OCI-LY7 (cell line): ENCODE measurements around the gene PDS5B. TPM values are rescaled to one million over a fixed set of nuclear protein-coding genes. Genes with fewer than 3 reads are reported as not detected.

Source experiments
- BruUV-seq: library from RNA; stranded (reverse); fragments of 400-500 nt; replicated peaks from 2 replicates; lab custom pipeline; 2021; lab: Mats Ljungman, UMichigan
- CTCF ChIA-PET: fragments of 300-600 bp; sonication (Branson Sonifier 250); formaldehyde crosslinking; loops from one replicate; lab custom pipeline; 2022; ENCODE audit warnings: antibody characterized with exemption; ENCODE audit not compliant: unreplicated experiment; lab: Charles Lee
- POLR2A ChIA-PET: fragments of 300-600 bp; sonication (Branson Sonifier 250); formaldehyde crosslinking; loops from one replicate; lab custom pipeline; 2022; ENCODE audit warnings: antibody characterized with exemption; lab: Charles Lee
- DNase-seq: peaks from one replicate; pipeline ENCODE4 v3.0.0-alpha.2; 2015; ENCODE audit warnings: low spot score
- H2AFZ ChIP-seq: fragments of 200-600 bp; sonication (generic), shearing (Covaris generic); 2 replicates; pipeline ENCODE4 v1.6.1; 2014; ENCODE audit warnings: mild to moderate bottlenecking, antibody characterized with exemption, low read length, moderate library complexity
- H3K27ac ChIP-seq: fragments of 200-600 bp; sonication (generic); 2 replicates; pipeline ENCODE4 v1.5.1; 2014; ENCODE audit warnings: mixed run types, low read depth, mild to moderate bottlenecking, moderate library complexity, low read length, inconsistent platforms; ENCODE audit not compliant: poor library complexity, severe bottlenecking
- H3K36me3 ChIP-seq: fragments of 200-600 bp; sonication (generic); 2 replicates; pipeline ENCODE4 v1.6.1; 2014; ENCODE audit warnings: mild to moderate bottlenecking, antibody characterized with exemption, low read length, moderate library complexity, mixed read lengths; ENCODE audit not compliant: insufficient read depth
- H3K4me1 ChIP-seq: fragments of 200-600 bp; sonication (generic); 2 replicates; pipeline ENCODE4 v1.5.1; 2014; ENCODE audit warnings: mild to moderate bottlenecking, low read length; ENCODE audit not compliant: insufficient read depth, poor library complexity, severe bottlenecking
- H3K4me2 ChIP-seq: fragments of 200-600 bp; sonication (generic); 2 replicates; pipeline ENCODE4 v1.6.1; 2014; ENCODE audit warnings: mild to moderate bottlenecking, low read length
- H3K4me3 ChIP-seq: fragments of 200-600 bp; sonication (generic); 2 replicates; pipeline ENCODE4 v1.5.1; 2014; ENCODE audit warnings: mild to moderate bottlenecking, low read depth, low read length; ENCODE audit not compliant: poor library complexity, severe bottlenecking
- H3K79me2 ChIP-seq: fragments of 200-600 bp; sonication (generic); 2 replicates; pipeline ENCODE4 v1.6.1; 2016; ENCODE audit warnings: low read depth, mild to moderate bottlenecking, low read length, moderate library complexity, mixed read lengths; ENCODE audit not compliant: insufficient read depth
- H3K9me2 ChIP-seq: fragments of 200-600 bp; sonication (generic); 2 replicates; pipeline ENCODE4 v1.6.1; 2016; ENCODE audit warnings: mild to moderate bottlenecking, low read length, mixed read lengths; ENCODE audit not compliant: insufficient read depth
- H3K9me3 ChIP-seq: fragments of 200-600 bp; sonication (generic); 2 replicates; pipeline ENCODE4 v1.6.1; 2014; ENCODE audit warnings: mild to moderate bottlenecking, mixed run types, low read length, mixed read lengths
- H4K20me1 ChIP-seq: fragments of 200-600 bp; sonication (generic); 2 replicates; pipeline ENCODE4 v1.6.1; 2014; ENCODE audit warnings: mild to moderate bottlenecking, antibody characterized with exemption, low read length, moderate library complexity, mixed read lengths; ENCODE audit not compliant: insufficient read depth
- EZH2phosphoT487 ChIP-seq: fragments of 200-600 bp; sonication (generic); IDR thresholded peaks from 2 replicates; pipeline ENCODE4 v1.6.1; 2018; ENCODE audit warnings: low read depth, borderline replicate concordance, mild to moderate bottlenecking, mixed run types, antibody characterized with exemption, low read length, moderate library complexity, mixed read lengths
- intact Hi-C: fragments of 100-400 bp; cut with micrococcal nuclease; formaldehyde crosslinking; loops from one replicate; pipeline ENCODE4 v1.10.0; 2022; ENCODE audit not compliant: unreplicated experiment
- total RNA-seq, 2 experiments: library from RNA; depleted of rRNA in 1 of 2; stranded (reverse); fragments of >200 nt in 1 of 2; shearing (Covaris generic) in 1 of 2; gene quantifications; 2 replicates each; pipeline ENCODE4 v1.2.3, GENCODE V29; 2014 to 2022
- TF ChIP-seq, protein P1 (sequence below): fragments of 200-600 bp; sonication (generic); conservative IDR thresholded peaks from 2 replicates; pipeline ENCODE4 v1.5.1; 2014; ENCODE audit warnings: mild to moderate bottlenecking, antibody characterized with exemption, low read length, moderate library complexity, mixed read lengths

PDS5B gene
- total RNA-seq, 2 experiments from 2014 or later: 34.1 to 70.4 TPM

DNA sequence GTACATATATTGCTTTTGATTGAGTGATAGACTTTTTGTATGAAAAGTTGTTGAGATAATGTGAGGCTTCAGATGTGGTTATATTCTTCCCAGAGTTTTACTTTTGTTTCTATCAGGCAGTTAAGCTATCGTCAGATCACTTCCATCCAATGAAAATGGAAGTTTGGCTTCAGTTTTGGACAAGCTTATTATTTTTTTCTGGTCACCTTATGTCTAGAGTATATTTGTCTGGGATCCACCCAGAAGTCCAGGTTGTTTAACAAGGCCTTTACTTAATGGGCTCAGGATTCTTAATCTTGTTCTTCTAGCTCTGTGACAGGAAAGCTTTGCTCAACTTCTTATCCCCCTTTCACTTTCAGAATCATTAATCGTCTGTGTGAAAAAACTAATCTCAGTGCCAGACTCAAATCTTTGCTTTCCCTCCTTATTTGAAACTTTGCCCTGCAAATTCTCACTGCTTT lies 150.9 kb downstream of the PDS5B start:
- no peaks in the 10 kb centered on the region; the same call in 1 of the 2 replicates for H4K20me1 ChIP-seq
- H3K79me2 ChIP-seq: no peaks in the 10 kb centered on the region
- H3K4me1 ChIP-seq: peaks cover 14% of the 10 kb centered on the region
- DNase-seq: peak; percentile 22
- peaks cover 62% of the 10 kb centered on the region for H3K36me3 ChIP-seq
- H2AFZ ChIP-seq: no peak overlapping the region
- BruUV-seq: no TSS peak
- intact Hi-C loops: no loop called here
- H3K4me2 ChIP-seq: peak overlapping the region; percentile 54
- H3K9me3 ChIP-seq: no peaks in the 10 kb centered on the region
- ChIA-PET CTCF (no interaction called here), POLR2A (interaction anchor here (0.7 to 1.2 kb wide), 4 partner anchors 9 to 184 kb away, joined by 3 read pairs; no protein-coding TSS in a partner anchor)
- TF ChIP-seq EZH2phosphoT487: no peak
- TF ChIP-seq, protein P1, sequence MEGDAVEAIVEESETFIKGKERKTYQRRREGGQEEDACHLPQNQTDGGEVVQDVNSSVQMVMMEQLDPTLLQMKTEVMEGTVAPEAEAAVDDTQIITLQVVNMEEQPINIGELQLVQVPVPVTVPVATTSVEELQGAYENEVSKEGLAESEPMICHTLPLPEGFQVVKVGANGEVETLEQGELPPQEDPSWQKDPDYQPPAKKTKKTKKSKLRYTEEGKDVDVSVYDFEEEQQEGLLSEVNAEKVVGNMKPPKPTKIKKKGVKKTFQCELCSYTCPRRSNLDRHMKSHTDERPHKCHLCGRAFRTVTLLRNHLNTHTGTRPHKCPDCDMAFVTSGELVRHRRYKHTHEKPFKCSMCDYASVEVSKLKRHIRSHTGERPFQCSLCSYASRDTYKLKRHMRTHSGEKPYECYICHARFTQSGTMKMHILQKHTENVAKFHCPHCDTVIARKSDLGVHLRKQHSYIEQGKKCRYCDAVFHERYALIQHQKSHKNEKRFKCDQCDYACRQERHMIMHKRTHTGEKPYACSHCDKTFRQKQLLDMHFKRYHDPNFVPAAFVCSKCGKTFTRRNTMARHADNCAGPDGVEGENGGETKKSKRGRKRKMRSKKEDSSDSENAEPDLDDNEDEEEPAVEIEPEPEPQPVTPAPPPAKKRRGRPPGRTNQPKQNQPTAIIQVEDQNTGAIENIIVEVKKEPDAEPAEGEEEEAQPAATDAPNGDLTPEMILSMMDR: no peak
- H3K4me3 ChIP-seq: no peak overlapping the region
- no peaks in the 10 kb centered on the region for H3K9me2 ChIP-seq
- no peak overlapping the region for H3K27ac ChIP-seq

DNA sequence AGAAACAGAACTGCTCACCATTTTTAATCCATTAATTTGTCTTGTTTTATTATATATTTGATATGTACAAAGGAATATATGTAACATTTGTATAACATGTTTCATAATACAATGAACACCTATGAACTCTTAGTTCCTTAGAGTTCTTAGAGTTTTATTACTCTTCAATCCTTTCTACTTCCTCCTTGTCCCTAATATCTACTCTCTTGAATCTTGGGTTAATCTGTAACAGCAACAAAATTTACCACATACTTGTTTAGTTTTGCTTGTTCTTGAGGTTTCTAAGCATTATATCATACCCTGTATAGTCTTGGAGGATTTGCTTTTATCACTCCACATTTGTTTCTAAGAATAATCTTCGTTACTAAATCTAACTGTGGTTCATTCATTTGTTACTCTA lies 151.4 kb downstream of the PDS5B start:
- H2AFZ ChIP-seq: no peak overlapping the region
- H3K36me3 ChIP-seq: peaks cover 64% of the 10 kb centered on the region
- peak overlapping the region; percentile 54; the same call in 1 of the 2 replicates for H3K4me2 ChIP-seq
- H3K9me2 ChIP-seq: no peaks in the 10 kb centered on the region
- ChIA-PET POLR2A (interaction anchor here (0.7 kb wide), 1 partner anchor 178 kb away, joined by 3 read pairs; no protein-coding TSS in a partner anchor), CTCF (no interaction called here)
- intact Hi-C loops: no loop called here
- H4K20me1 ChIP-seq: no peaks in the 10 kb centered on the region; the same call in 1 of the 2 replicates
- no peak for DNase-seq
- H3K27ac ChIP-seq: no peak overlapping the region
- H3K9me3 ChIP-seq: no peaks in the 10 kb centered on the region
- H3K4me3 ChIP-seq: no peak overlapping the region
- TF ChIP-seq EZH2phosphoT487: no peak
- TF ChIP-seq, protein P1: no peak
- peaks cover 14% of the 10 kb centered on the region for H3K4me1 ChIP-seq
- H3K79me2 ChIP-seq: no peaks in the 10 kb centered on the region
- no TSS peak for BruUV-seq

DNA sequence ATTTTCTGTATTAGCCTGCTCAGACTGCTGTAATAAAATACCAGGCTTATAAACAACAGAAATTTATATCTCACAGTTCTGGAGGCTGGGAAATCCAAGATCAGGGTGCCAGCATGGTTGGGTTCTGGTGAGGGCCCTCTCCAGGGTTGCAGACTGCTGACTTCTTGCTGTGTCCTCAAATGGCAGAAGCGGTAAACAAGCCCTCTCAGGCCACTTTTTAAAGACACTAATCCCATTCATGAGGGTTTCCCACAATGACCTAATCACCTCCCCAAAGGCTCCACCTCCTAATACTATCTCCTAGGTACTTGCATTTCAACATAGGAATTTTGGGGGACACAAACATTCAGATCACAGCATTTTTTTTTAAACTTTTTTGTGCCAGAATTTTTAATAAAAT lies 159.3 kb downstream of the PDS5B start:
- Histone ChIP-seq H3K9me2 (no peaks in the 10 kb centered on the region), H3K9me3 (no peaks in the 10 kb centered on the region), H3K27ac (no peak overlapping the region), H4K20me1 (no peaks in the 10 kb centered on the region), H3K4me1 (no peaks in the 10 kb centered on the region), H3K4me2 (no peak overlapping the region), H2AFZ (no peak overlapping the region), H3K4me3 (no peak overlapping the region), H3K79me2 (no peaks in the 10 kb centered on the region), H3K36me3 (peaks cover 78% of the 10 kb centered on the region)
- no peak for DNase-seq
- intact Hi-C loops: no loop called here
- ChIA-PET CTCF (no interaction called here), POLR2A (interaction anchor here (0.7 to 2.3 kb wide), 4 partner anchors 8 to 28 kb away, joined by 3 to 7 read pairs (median 4); no protein-coding TSS in a partner anchor)
- TF ChIP-seq, protein P1: no peak
- no TSS peak for BruUV-seq
